ENCODE results near the gene FAAP100.

- TF ChIP-seq, protein P1, sequence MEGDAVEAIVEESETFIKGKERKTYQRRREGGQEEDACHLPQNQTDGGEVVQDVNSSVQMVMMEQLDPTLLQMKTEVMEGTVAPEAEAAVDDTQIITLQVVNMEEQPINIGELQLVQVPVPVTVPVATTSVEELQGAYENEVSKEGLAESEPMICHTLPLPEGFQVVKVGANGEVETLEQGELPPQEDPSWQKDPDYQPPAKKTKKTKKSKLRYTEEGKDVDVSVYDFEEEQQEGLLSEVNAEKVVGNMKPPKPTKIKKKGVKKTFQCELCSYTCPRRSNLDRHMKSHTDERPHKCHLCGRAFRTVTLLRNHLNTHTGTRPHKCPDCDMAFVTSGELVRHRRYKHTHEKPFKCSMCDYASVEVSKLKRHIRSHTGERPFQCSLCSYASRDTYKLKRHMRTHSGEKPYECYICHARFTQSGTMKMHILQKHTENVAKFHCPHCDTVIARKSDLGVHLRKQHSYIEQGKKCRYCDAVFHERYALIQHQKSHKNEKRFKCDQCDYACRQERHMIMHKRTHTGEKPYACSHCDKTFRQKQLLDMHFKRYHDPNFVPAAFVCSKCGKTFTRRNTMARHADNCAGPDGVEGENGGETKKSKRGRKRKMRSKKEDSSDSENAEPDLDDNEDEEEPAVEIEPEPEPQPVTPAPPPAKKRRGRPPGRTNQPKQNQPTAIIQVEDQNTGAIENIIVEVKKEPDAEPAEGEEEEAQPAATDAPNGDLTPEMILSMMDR (IDR thresholded peaks at IDR 0.05), result no peak
- TF ChIP-seq POLR2A (IDR thresholded peaks at IDR 0.05) (no peak), EP300 (IDR thresholded peaks at IDR 0.05) (no peak)
Measured at GRCh38 chr17:81549826-81550225, 2.3 kb downstream of the FAAP100 start.

All from tibial nerve (tissue), 4 donors.